Glutamatergic neuron (in vitro differentiated cells): ENCODE measurements around the gene COL2A1. TPM values are rescaled to one million over a fixed set of nuclear protein-coding genes. Genes with fewer than 3 reads are reported as not detected.

Experiments
- DNase-seq: peaks from one replicate; pipeline ENCODE4 v3.0.0; 2022
- H3K27ac Mint-ChIP-seq: one replicate; pipeline ENCODE4 v1.8.0; 2020; ENCODE audit warnings: mild to moderate bottlenecking, mixed read lengths, inconsistent platforms; ENCODE audit not compliant: unreplicated experiment
- H3K27me3 Mint-ChIP-seq: one replicate; pipeline ENCODE4 v1.8.0; 2020; ENCODE audit warnings: mild to moderate bottlenecking, moderate library complexity, mixed read lengths, inconsistent platforms; ENCODE audit not compliant: unreplicated experiment
- H3K36me3 Mint-ChIP-seq: one replicate; pipeline ENCODE4 v1.8.0; 2020; ENCODE audit warnings: mild to moderate bottlenecking, mixed read lengths, inconsistent platforms; ENCODE audit not compliant: unreplicated experiment
- H3K4me1 Mint-ChIP-seq: one replicate; pipeline ENCODE4 v1.8.0; 2020; ENCODE audit warnings: mild to moderate bottlenecking, low read depth, mixed read lengths, inconsistent platforms; ENCODE audit not compliant: unreplicated experiment
- H3K4me3 Mint-ChIP-seq: one replicate; pipeline ENCODE4 v1.8.0; 2020; ENCODE audit warnings: mild to moderate bottlenecking, mixed read lengths, inconsistent platforms; ENCODE audit not compliant: unreplicated experiment
- H3K9me3 Mint-ChIP-seq: one replicate; pipeline ENCODE4 v1.8.0; 2020; ENCODE audit warnings: mild to moderate bottlenecking, moderate library complexity, mixed read lengths, inconsistent platforms; ENCODE audit not compliant: unreplicated experiment
- total RNA-seq: library from RNA; stranded (reverse); fragmentation: NEBNext Ultra II Directional; extraction: Animal tissue kit (Norgen Biotek cat#: 25700); gene quantifications from one replicate; pipeline ENCODE4 v1.2.1, GENCODE V29; 2021; ENCODE audit not compliant: unreplicated experiment
- TF ChIP-seq, protein P1 (sequence below): fragments of 200-600 bp; sonication (generic); IDR thresholded peaks from one replicate; pipeline ENCODE4 v1.5.0; 2021; ENCODE audit not compliant: partially characterized antibody, unreplicated experiment

The COL2A1 gene
- total RNA-seq, 1 donor from 2014 or later: 0.34 TPM

DNA sequence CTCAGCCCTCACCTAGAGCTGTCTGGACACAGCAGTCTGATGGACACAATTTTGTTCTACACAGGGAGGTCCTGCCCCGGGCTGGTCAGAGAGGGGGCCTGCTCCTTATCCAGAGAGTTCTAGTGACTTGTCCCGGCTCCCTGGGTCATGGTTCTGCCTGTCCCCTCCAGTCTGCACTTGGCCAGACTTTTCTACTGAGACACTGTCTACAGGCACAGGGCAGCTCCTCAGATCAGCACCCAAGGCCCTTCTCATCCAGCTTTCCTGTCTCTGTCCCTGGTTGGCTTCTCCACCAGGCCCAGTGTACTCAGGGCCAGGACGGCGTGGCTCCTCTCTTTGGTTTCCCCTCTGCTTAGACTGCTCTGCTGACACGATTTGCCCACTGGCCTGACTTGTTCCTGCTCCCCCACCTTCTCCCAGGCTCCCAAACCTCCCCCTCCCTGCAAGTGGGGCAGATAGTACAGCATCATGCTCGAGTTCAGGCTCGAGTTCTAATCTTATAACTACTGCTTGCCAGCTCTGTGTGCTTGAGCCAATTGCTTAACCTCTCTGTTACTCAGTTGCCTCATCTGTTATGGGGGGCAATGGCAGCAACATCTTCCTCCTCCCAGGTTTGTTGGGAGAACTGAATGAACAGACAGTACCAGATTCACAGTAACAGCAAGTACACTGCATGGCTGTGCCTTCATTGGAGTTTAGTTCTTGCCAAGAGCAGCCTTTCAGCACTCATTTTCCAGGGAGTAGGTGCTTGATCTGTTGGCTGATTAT, 22.0 kb upstream of the COL2A1 start:
- Mint-ChIP-seq H3K4me1 (peaks cover 2% of the 10 kb centered on the region), H3K27me3 (peaks cover 11% of the 10 kb centered on the region)

DNA sequence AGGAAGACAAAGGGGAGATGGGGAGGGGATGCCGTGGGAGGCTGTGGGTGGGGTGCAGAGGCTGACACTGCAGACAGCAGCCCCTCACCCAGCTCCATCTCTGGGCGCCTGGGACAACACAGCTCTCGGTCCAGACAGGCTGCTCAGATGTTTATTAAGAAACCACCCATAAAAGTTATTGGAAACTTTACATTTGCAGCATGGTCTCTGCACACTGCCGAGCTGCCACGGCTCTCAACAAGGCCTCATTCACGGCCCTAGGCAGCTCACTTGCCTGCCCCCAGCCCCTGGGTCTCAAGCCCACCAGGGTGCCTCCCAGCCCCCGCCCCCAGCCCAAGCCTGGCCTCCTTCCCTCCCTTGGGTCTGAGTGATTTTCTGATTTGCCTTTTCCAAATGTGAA, 21.0 kb upstream of the COL2A1 start:
- Mint-ChIP-seq H3K27ac (no peak overlapping the region), H3K27me3 (peaks cover 15% of the 10 kb centered on the region), H3K36me3 (no peaks in the 10 kb centered on the region), H3K9me3 (peaks cover 9% of the 10 kb centered on the region), H3K4me3 (no peak overlapping the region), H3K4me1 (peaks cover 2% of the 10 kb centered on the region)
- TF ChIP-seq, protein P1, sequence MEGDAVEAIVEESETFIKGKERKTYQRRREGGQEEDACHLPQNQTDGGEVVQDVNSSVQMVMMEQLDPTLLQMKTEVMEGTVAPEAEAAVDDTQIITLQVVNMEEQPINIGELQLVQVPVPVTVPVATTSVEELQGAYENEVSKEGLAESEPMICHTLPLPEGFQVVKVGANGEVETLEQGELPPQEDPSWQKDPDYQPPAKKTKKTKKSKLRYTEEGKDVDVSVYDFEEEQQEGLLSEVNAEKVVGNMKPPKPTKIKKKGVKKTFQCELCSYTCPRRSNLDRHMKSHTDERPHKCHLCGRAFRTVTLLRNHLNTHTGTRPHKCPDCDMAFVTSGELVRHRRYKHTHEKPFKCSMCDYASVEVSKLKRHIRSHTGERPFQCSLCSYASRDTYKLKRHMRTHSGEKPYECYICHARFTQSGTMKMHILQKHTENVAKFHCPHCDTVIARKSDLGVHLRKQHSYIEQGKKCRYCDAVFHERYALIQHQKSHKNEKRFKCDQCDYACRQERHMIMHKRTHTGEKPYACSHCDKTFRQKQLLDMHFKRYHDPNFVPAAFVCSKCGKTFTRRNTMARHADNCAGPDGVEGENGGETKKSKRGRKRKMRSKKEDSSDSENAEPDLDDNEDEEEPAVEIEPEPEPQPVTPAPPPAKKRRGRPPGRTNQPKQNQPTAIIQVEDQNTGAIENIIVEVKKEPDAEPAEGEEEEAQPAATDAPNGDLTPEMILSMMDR: no peak
- DNase-seq: no peak

More for the DNA sequence above, 22.0 kb upstream of the COL2A1 start:
- TF ChIP-seq, protein P1: no peak
- Mint-ChIP-seq H3K9me3 (peaks cover 9% of the 10 kb centered on the region), H3K4me3 (no peak overlapping the region), H3K36me3 (no peaks in the 10 kb centered on the region), H3K27ac (no peak overlapping the region)
- no peak for DNase-seq

DNA sequence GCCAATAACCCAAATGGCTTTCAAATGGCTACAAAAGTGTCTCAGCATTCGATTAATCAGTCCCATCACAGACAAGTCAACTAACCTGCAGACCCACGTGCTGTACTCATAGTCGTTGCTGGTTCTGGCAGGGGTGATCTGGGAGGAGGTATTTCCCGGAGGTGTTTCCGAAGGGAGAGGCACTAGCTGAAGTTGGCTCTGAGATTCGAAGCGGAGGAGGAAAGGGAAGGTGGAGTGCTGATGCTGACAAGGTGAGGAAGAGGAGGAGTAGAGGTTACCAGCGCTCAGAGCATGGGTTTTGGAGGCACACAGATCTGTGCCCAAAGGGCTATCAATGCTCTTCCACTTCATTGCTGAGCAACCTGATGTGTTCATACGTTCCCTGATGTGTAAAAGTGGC, 20.5 kb upstream of the COL2A1 start:
- peak overlapping the region; percentile 75 for H3K27ac Mint-ChIP-seq
- H3K4me1 Mint-ChIP-seq: peaks cover 2% of the 10 kb centered on the region
- H3K9me3 Mint-ChIP-seq: peaks cover 9% of the 10 kb centered on the region
- no peak overlapping the region for H3K4me3 Mint-ChIP-seq
- H3K36me3 Mint-ChIP-seq: no peaks in the 10 kb centered on the region
- DNase-seq: no peak
- TF ChIP-seq, protein P1: no peak
- H3K27me3 Mint-ChIP-seq: peaks cover 15% of the 10 kb centered on the region

DNA sequence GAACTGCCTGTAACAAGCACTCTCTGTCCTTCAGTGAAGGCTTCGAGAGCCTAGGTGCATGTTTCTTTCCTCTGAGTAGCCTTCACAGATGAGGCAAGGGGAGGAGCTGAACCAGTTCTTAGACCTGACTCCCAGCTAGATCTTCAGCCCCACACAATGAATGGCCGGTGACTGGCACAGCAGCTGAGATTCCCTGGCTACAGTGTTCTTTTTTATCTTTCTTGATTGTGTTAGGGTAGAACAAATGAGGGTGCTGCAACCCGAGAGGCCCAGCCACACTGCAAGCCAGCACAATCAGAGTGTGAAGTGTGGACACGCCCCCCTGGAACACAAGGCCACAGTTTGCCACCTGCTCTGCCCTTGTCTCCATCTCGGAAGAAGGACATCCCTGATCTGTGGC, 19.1 kb upstream of the COL2A1 start:
- TF ChIP-seq, protein P1: no peak
- no peak overlapping the region for H3K27ac Mint-ChIP-seq
- no peak for DNase-seq
- no peak overlapping the region for H3K4me3 Mint-ChIP-seq
- peaks cover 2% of the 10 kb centered on the region for H3K4me1 Mint-ChIP-seq
- peaks cover 9% of the 10 kb centered on the region for H3K9me3 Mint-ChIP-seq
- H3K36me3 Mint-ChIP-seq: no peaks in the 10 kb centered on the region
- peaks cover 22% of the 10 kb centered on the region for H3K27me3 Mint-ChIP-seq

DNA sequence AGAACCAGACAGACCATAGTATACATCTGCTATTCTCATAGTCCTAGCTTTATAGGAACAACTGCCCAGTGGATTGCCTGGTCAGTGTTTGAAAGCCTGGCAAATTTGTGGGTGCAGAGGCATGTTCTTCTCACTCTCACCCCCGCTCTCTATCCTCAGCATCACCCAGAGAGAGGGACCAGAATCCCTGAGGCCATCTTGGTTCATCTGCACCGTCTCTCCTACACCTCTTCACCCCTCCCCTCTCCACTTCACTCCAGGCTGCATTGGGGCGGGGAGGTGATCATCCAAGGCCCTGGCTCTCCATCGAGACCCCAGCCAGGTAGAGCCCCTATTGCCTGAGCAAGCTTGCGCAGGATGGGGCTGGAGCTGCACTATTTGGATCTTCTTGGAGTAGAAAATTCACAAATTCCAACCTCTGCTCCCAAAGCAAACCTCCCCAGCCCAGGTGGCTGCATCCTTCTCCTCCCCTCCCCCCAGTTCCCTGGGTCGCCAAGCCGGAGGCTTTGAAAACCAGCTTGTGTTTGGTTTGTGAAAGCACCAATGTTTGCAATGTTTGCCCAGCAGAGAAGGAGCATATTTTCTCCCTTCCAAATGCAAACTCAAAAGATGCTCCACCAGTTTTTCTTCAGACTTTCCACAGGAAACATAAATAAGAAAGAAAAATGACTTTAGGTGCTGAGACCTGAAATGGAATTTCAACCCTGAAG, 18.6 kb upstream of the COL2A1 start:
- TF ChIP-seq, protein P1: no peak
- H3K27me3 Mint-ChIP-seq: peaks cover 24% of the 10 kb centered on the region
- H3K9me3 Mint-ChIP-seq: peaks cover 9% of the 10 kb centered on the region
- no peaks in the 10 kb centered on the region for H3K36me3 Mint-ChIP-seq
- H3K27ac Mint-ChIP-seq: no peak overlapping the region
- H3K4me3 Mint-ChIP-seq: no peak overlapping the region
- H3K4me1 Mint-ChIP-seq: peaks cover 2% of the 10 kb centered on the region
- DNase-seq: no peak
